22Rv1 (cell line): ENCODE measurements around the gene SOX9.

ENCODE experiments used
- ZFX ChIP-seq: fragments of 450-650 bp; IDR thresholded peaks from 2 replicates; pipeline ENCODE4 v1.6.1; 2017; ENCODE audit warnings: antibody characterized with exemption, borderline replicate concordance
- TF ChIP-seq, protein P1 (sequence below): fragments of 450-650 bp; IDR thresholded peaks from 2 replicates; pipeline ENCODE4 v1.5.1; 2017; ENCODE audit warnings: mild to moderate bottlenecking

DNA sequence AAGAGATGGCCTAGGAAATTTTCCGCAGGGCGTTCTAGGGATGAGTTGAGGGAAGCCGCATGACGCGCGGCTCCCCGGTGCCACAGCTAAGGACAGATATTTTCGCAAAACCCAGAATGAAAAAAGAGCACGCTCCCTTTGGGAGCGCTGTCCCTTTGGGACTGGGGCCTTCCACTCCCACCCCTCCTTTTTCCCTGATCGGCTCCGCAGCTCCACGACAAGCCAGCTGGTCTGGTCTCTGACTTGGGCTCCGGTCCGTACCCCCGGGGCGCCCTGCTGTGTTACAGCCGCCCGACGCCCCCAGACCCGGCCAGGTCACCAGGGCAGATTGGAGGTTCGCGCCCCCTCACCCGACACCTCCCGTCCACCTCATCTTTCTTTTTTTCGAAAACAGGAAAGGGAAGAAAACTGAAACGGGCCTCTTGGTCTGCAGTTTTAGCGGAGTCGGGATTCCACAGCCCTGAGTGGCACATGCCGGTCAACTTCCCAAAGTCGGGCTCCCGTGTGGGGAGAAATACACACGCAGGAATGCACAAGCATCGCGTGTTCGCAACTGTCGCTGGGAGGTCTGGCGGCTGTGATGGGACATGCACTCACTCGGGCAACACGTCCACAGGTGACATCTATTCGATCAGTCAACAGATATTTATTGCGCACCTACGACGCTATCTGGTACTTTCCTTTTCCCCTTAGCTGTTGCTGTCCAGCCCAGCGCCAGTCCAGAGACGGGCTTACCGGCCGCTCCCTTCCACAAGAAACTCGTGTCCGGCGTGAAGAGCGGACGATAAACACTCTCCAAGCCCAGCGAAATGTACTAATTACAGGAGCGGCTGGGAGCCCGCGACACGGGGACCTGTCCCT lies 3.9 kb upstream of the SOX9 start:
- TF ChIP-seq, protein P1, sequence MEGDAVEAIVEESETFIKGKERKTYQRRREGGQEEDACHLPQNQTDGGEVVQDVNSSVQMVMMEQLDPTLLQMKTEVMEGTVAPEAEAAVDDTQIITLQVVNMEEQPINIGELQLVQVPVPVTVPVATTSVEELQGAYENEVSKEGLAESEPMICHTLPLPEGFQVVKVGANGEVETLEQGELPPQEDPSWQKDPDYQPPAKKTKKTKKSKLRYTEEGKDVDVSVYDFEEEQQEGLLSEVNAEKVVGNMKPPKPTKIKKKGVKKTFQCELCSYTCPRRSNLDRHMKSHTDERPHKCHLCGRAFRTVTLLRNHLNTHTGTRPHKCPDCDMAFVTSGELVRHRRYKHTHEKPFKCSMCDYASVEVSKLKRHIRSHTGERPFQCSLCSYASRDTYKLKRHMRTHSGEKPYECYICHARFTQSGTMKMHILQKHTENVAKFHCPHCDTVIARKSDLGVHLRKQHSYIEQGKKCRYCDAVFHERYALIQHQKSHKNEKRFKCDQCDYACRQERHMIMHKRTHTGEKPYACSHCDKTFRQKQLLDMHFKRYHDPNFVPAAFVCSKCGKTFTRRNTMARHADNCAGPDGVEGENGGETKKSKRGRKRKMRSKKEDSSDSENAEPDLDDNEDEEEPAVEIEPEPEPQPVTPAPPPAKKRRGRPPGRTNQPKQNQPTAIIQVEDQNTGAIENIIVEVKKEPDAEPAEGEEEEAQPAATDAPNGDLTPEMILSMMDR, result no peak
- TF ChIP-seq ZFX, result no peak
